Measurements from ENCODE around the gene CSF1R.

Gene CSF1R

GRCh38 chr5:150069672-150070627 is 16.4 kb downstream of the CSF1R start:
- DNase-seq (ENCODE audit: low read depth, low spot score): peak; percentile 67

GRCh38 chr5:150068961-150069645 is 17.3 kb downstream of the CSF1R start:
- DNase-seq (ENCODE audit: low read depth, low spot score): no peak

- DNase-seq (ENCODE audit: low read depth, low spot score): no peak
These were observed 17.9 kb downstream of the CSF1R start for GRCh38 chr5:150068472-150068871.

- DNase-seq (ENCODE audit: low read depth, low spot score): no peak
These were observed 18.3 kb downstream of the CSF1R start for GRCh38 chr5:150068071-150068470.

- DNase-seq (ENCODE audit: low read depth, low spot score): no peak
These were observed 18.9 kb downstream of the CSF1R start for GRCh38 chr5:150067405-150067960.

GRCh38 chr5:150066901-150067396 is 19.4 kb downstream of the CSF1R start:
- no peak for DNase-seq (ENCODE audit: low read depth, low spot score)

GRCh38 chr5:150066436-150066835 is 19.9 kb downstream of the CSF1R start:
- no peak for DNase-seq (ENCODE audit: low read depth, low spot score)

GRCh38 chr5:150065886-150066285 is 20.5 kb downstream of the CSF1R start:
- no peak for DNase-seq (ENCODE audit: low read depth, low spot score)

- DNase-seq (ENCODE audit: low read depth, low spot score): no peak
These were observed 21.0 kb downstream of the CSF1R start for GRCh38 chr5:150065346-150065745.

- DNase-seq (ENCODE audit: low read depth, low spot score): no peak
These were observed 21.6 kb downstream of the CSF1R start for GRCh38 chr5:150064681-150065220.

- no peak for DNase-seq (ENCODE audit: low read depth, low spot score)
These were observed 22.7 kb downstream of the CSF1R start for GRCh38 chr5:150063638-150064037.

GRCh38 chr5:150062216-150062922 is 24.0 kb downstream of the CSF1R start:
- no peak for DNase-seq (ENCODE audit: low read depth, low spot score)

- DNase-seq (ENCODE audit: low read depth, low spot score): no peak
These were observed 24.8 kb downstream of the CSF1R start for GRCh38 chr5:150061538-150061995.

GRCh38 chr5:150060471-150060870 is 25.9 kb downstream of the CSF1R start:
- no peak for DNase-seq (ENCODE audit: low read depth, low spot score)

GRCh38 chr5:150059623-150060022 is 26.7 kb downstream of the CSF1R start:
- no peak for DNase-seq (ENCODE audit: low read depth, low spot score)

- DNase-seq (ENCODE audit: low read depth, low spot score): no peak
These were observed 27.8 kb downstream of the CSF1R start for GRCh38 chr5:150058480-150059126.

- peak; percentile 36 for DNase-seq (ENCODE audit: low read depth, low spot score)
These were observed 28.4 kb downstream of the CSF1R start for GRCh38 chr5:150057996-150058395.

GRCh38 chr5:150057511-150057910 is 28.8 kb downstream of the CSF1R start:
- no peak for DNase-seq (ENCODE audit: low read depth, low spot score)

GRCh38 chr5:150057052-150057451 is 29.3 kb downstream of the CSF1R start:
- no peak for DNase-seq (ENCODE audit: low read depth, low spot score)

- no peak for DNase-seq (ENCODE audit: low read depth, low spot score)
These were observed 30.3 kb downstream of the CSF1R start for GRCh38 chr5:150056075-150056443.
